ENCODE measurements around the gene SNAPC3.

- no peak for TF ChIP-seq CTCF (IDR thresholded peaks at IDR 0.05)
- TF ChIP-seq EZH2 (IDR thresholded peaks at IDR 0.05) = no peak
Observed at GRCh38 chr9:15404171-15404570, 18.5 kb upstream of the SNAPC3 start.

Data from neural progenitor cell (in vitro differentiated cells).